Prostate gland (tissue), 2 donors: ENCODE data around the gene APCDD1L. TPM values are rescaled to one million over a fixed set of nuclear protein-coding genes. Genes with fewer than 3 reads are reported as not detected.

Source experiments
- DNase-seq: peaks from one replicate; pipeline ENCODE4 v3.0.0-alpha.2; 2019; ENCODE audit warnings: low spot score
- H3K27ac ChIP-seq, 2 donors: fragments of 200-600 bp; sonication (generic); 2 replicates each; pipeline ENCODE4 v1.5.1; 2017 to 2019
- H3K27me3 ChIP-seq: fragments of 200-600 bp; sonication (generic); replicated peaks from 2 replicates; pipeline ENCODE4 v1.5.1; 2019; ENCODE audit not compliant: insufficient read depth
- H3K36me3 ChIP-seq, 2 donors: fragments of 200-600 bp; sonication (generic); 1 replicate in 1 of 2; 2 replicates in 1 of 2; pipeline versions ENCODE4 v1.5.1 to v1.8.1; 2017 to 2019
- H3K4me1 ChIP-seq: fragments of 200-600 bp; sonication (generic); replicated peaks from 2 replicates; pipeline ENCODE4 v1.5.1; 2019
- H3K4me3 ChIP-seq, 2 donors: fragments of 200-600 bp; sonication (generic); 2 replicates each; pipeline ENCODE4 v1.5.1; 2017 to 2019
- H3K9me3 ChIP-seq: fragments of 200-600 bp; sonication (generic); 2 replicates; pipeline ENCODE4 v1.5.1; 2017
- CTCF ChIP-seq, 4 experiments: fragments of 200-600 bp in 2 of 4; fragments of 450-650 bp in 2 of 4; sonication (generic) in 2 of 4; IDR thresholded peaks; 1 replicate in 3 of 4; 2 replicates in 1 of 4; pipeline ENCODE4 v1.5.1; 2016 to 2019; ENCODE audit warnings: antibody characterized with exemption in 4 of 4, mild to moderate bottlenecking in 2 of 4, moderate library complexity in 2 of 4
- POLR2A ChIP-seq: fragments of 450-650 bp; IDR thresholded peaks from one replicate; pipeline ENCODE4 v1.6.1; 2016; ENCODE audit warnings: antibody characterized with exemption, mild to moderate bottlenecking
- POLR2AphosphoS5 ChIP-seq: sonication (generic); formaldehyde crosslinking; IDR thresholded peaks from one replicate; pipeline ENCODE4 v1.6.1; 2017; ENCODE audit warnings: antibody characterized with exemption
- WGBS: methylation state at CpG from one replicate; pipeline ENCODE4 v1.1.5; 2018; 5-methylcytosine and 5-hydroxymethylcytosine counted together
- intact Hi-C: fragments of 100-400 bp; cut with DNase I; formaldehyde crosslinking; loops from one replicate; pipeline ENCODE4 v1.14.2; 2022
- total RNA-seq, 2 donors: library from RNA; depleted of rRNA; stranded (reverse); fragments of >200 nt; gene quantifications; one replicate each; pipeline ENCODE4 v1.1.0, GENCODE V29; 2016

Gene APCDD1L
- total RNA-seq, 2 donors from 2014 or later, result 0.23 to 0.46 TPM

DNA sequence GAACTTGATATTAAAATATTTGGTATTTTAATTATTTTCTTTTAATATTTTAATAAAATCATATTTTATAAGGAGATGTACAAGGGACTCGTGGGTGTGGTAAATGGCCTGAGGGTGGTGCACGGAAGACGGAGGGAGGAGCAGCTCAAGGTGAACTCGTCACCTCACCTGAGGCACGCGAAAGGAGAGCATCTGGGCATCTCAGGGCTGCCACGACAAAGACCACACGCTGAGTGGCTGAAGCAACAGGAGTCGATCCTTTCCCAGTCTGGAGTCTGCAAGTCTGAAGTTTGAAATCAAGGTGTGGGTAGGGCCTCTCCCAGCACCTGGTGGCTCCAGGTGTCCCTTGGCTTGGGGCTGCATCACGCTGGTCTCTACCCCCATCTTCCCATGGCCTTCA lies 39.7 kb downstream of the APCDD1L start:
- intact Hi-C loops, result no loop called here
- DNase-seq, result no peak
- 84% methylated on average over 10 of the region's 10 CpGs for WGBS
- no peak overlapping the region for H3K27ac ChIP-seq
- TF ChIP-seq POLR2A (no peak), CTCF (IDR thresholded peaks at IDR 0.05) (no peak), POLR2AphosphoS5 (no peak)
- H3K4me3 ChIP-seq, result no peak overlapping the region
- H3K27me3 ChIP-seq, result no peaks in the 10 kb centered on the region
- no peaks in the 10 kb centered on the region for H3K4me1 ChIP-seq
- H3K9me3 ChIP-seq, result no peaks in the 10 kb centered on the region
- no peaks in the 10 kb centered on the region for H3K36me3 ChIP-seq

DNA sequence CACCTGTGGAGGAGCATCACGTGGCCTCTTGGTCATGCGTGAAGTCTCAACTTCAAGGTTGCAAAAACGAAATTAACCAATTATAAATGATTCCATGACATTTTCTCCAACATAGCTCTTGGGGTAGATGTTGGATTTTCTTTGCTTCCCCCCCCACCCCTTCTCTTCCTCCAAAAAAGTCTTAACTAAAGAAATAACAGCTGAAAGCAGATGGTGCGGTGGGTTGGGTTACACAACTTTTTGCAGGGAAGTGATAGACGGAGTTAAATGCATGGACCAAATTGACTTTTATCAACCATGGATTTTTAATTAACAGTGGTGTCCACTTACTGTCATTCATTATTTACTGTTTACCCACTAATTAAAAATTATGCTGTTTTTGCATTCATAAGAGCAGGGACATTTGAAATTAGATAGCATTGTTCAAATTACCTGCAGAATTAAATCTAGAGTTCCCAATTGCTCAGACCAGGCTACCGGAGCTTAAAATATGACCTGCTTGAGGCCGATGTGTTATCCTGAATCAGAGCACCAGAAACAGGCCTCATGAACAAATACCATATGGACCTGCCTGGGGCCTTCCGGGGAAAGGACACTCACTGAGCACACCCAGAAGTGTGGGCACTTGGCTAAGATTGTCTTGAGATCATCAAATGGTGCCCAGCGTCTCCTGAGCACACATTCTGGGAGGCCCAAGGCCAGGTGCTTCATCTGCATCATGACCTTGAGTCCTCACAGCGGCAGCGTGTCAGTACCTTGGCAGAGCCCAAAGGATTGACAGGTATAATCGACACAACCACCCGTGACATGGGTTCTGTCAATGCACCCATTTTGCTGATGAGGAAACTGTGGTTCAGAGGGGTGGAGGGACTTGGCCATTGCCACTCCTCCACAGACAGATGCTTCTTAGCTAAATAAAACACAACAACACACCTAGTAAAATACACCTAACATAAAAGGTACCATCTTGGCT lies 41.5 kb downstream of the APCDD1L start:
- WGBS, result 94% methylated on average over 13 of the region's 13 CpGs
- Histone ChIP-seq H3K36me3 (no peaks in the 10 kb centered on the region), H3K4me3 (no peak overlapping the region), H3K27ac (no peak overlapping the region), H3K4me1 (no peaks in the 10 kb centered on the region), H3K27me3 (no peaks in the 10 kb centered on the region), H3K9me3 (no peaks in the 10 kb centered on the region)
- TF ChIP-seq POLR2AphosphoS5, result no peak
- no peak for TF ChIP-seq POLR2A
- no peak for TF ChIP-seq CTCF (IDR thresholded peaks at IDR 0.05)
- no peak for DNase-seq
- intact Hi-C loops, result no loop called here

DNA sequence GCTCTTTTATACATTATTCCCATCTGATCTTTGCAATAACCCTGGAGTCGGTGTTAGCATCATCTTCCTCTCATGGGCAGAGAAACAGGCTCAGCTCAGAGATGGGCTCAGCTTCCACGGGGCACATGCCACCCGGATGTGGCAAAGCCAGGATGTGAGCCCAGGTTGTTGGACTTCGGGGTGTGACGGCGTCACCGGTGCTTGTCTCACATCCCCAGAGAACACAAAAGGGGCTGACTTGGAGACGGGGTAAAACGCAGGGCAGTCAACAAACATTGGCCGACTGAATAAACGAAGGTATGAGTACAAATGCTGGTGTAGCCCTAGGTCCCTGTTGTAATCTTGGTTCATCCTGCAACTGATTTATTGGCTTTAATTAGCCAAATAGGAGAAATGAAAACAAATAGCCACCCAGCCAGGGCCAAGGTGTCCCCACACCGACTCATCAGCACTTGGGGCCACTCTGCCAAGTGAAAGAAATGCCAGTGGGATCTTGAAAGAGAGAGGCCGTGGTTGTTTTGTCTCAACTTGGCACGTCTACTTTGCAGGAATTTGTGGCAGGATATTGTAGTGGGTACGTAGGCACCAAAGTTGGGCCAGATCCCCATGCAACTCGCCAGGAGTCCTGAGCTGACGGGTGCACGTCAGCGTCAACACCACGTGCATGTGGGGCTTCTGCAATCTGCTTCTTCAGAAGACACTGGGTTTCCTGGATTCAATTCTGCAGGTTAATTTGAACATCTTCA lies 42.8 kb downstream of the APCDD1L start:
- intact Hi-C loops, result no loop called here
- no peak for DNase-seq
- Histone ChIP-seq H3K27ac (no peak overlapping the region), H3K9me3 (no peaks in the 10 kb centered on the region), H3K36me3 (no peaks in the 10 kb centered on the region), H3K27me3 (no peaks in the 10 kb centered on the region), H3K4me1 (no peaks in the 10 kb centered on the region), H3K4me3 (no peak overlapping the region)
- TF ChIP-seq POLR2AphosphoS5, result no peak
- TF ChIP-seq CTCF (IDR thresholded peaks at IDR 0.05), result no peak
- no peak for TF ChIP-seq POLR2A
- 87% methylated on average over 20 of the region's 20 CpGs for WGBS

- Histone ChIP-seq H3K27me3 (no peaks in the 10 kb centered on the region), H3K9me3 (no peaks in the 10 kb centered on the region), H3K27ac (no peak overlapping the region), H3K4me1 (no peaks in the 10 kb centered on the region), H3K36me3 (no peaks in the 10 kb centered on the region), H3K4me3 (no peak overlapping the region)
- 77% methylated on average over 25 of the region's 26 CpGs for WGBS
- intact Hi-C loops, result no loop called here
- TF ChIP-seq POLR2AphosphoS5, result no peak
- no peak for TF ChIP-seq CTCF (IDR thresholded peaks at IDR 0.05)
- DNase-seq, result no peak
Measured at GRCh38 chr20:58471193-58472164, 43.7 kb downstream of the APCDD1L start.
